ENCODE data around the gene CDH16. TPM values are rescaled to one million over a fixed set of nuclear protein-coding genes. Genes with fewer than 3 reads are reported as not detected.

The CDH16 gene
- total and polyA plus RNA-seq, 2 experiments from 2014 or later: 3.2 to 4.4 TPM

DNA sequence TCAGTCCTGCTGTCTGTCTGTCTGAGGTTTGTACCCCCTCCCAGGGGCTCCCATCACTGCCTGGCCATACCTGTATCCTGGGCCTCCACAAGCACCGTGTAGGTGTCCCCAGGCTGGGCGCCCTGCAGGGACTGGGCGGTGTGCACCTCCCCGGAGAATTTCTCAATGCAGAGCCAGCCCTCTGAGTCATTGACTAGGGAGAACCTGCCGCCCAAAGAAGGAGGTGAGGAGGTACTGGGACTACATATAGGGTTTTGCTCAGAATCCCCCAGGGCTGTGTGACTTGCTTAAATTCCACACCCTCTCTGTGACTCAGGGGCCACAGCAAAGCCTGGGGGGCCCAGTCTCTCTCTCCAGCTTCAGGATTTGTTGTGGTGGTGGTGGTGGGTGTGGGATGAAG, 7.6 kb downstream of the CDH16 start:
- Histone ChIP-seq H3K9me2 (replicated peaks; ENCODE audit: insufficient read depth) (no peaks in the 10 kb centered on the region), H3K36me3 (replicated peaks; ENCODE audit: insufficient read depth, low read depth) (no peaks in the 10 kb centered on the region), H3K4me1 (ENCODE audit: insufficient read depth) (peaks cover under 1% of the 10 kb centered on the region), H2AFZ (no peak overlapping the region), H3K27me3 (no peaks in the 10 kb centered on the region), H3K4me2 (no peak overlapping the region), H3K27ac (no peak overlapping the region), H3K9me3 (ENCODE audit: low read depth) (no peaks in the 10 kb centered on the region), H3K4me3 (no peak overlapping the region), H3K79me2 (no peaks in the 10 kb centered on the region), H4K20me1 (ENCODE audit: insufficient read depth, poor library complexity, severe bottlenecking) (no peaks in the 10 kb centered on the region)
- TF ChIP-seq EZH2phosphoT487 (IDR thresholded peaks at IDR 0.05; ENCODE audit: low read depth, severe bottlenecking, unreplicated experiment) (no peak), CTCF (IDR thresholded peaks at IDR 0.05; ENCODE audit: poor library complexity) (no peak), EZH2 (IDR thresholded peaks at IDR 0.05; ENCODE audit: borderline replicate concordance) (no peak)
- WGBS (ENCODE audit: low lambda C conversion rate, missing lambda C conversion rate): 71% methylated on average over 5 of the region's 5 CpGs
- DNase-seq (ENCODE audit: low spot score): no peak

DNA sequence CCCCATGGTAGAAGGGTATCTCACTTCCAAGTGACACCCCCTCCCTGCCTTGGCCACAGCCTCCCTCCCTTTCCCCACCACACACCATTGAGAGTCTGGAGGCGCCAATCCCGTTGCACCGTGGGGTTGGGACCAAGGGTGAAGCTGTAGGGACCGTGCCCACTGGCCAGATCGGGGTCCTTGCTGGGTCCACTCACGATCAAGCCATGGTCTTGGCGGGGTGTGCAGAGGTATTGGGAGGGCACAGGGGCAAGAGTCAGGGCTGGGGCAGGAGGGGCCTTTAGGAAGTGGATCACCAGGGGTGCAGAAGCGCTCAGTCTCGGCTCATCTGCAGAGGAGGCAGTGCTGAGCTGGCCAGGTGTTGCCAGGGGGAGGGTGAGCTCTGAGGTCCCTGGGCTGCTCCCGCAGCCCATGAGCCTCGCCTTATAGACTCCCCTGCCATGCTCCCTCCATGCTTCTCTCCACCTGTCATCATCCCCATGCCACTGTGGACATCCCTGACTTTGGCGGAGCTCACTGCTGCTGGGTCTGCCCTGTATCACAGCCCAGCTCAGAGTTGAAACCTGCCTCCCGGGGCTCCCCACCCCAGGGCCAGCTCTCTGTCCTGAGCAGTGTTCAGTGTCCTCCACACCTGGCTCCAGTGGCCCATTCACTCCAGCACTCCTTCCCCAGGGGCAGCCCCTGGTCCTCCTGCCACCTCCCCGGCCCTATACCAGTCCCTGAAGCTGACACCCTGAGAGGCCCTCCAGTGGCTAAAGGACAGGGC, 8.3 kb downstream of the CDH16 start:
- Histone ChIP-seq H3K4me2 (no peak overlapping the region), H3K9me3 (ENCODE audit: low read depth) (no peaks in the 10 kb centered on the region), H3K27ac (no peak overlapping the region), H4K20me1 (ENCODE audit: insufficient read depth, poor library complexity, severe bottlenecking) (no peaks in the 10 kb centered on the region), H3K27me3 (no peaks in the 10 kb centered on the region), H3K79me2 (no peaks in the 10 kb centered on the region), H2AFZ (no peak overlapping the region), H3K9me2 (replicated peaks; ENCODE audit: insufficient read depth) (no peaks in the 10 kb centered on the region), H3K36me3 (replicated peaks; ENCODE audit: insufficient read depth, low read depth) (no peaks in the 10 kb centered on the region), H3K4me1 (ENCODE audit: insufficient read depth) (peaks cover 8% of the 10 kb centered on the region), H3K4me3 (no peak overlapping the region)
- 88% methylated on average over 14 of the region's 14 CpGs for WGBS (ENCODE audit: low lambda C conversion rate, missing lambda C conversion rate)
- no peak for TF ChIP-seq CTCF (IDR thresholded peaks at IDR 0.05; ENCODE audit: poor library complexity)
- no peak for TF ChIP-seq EZH2phosphoT487 (IDR thresholded peaks at IDR 0.05; ENCODE audit: low read depth, severe bottlenecking, unreplicated experiment)
- TF ChIP-seq EZH2 (IDR thresholded peaks at IDR 0.05; ENCODE audit: borderline replicate concordance): no peak
- no peak for DNase-seq (ENCODE audit: low spot score)

DNA sequence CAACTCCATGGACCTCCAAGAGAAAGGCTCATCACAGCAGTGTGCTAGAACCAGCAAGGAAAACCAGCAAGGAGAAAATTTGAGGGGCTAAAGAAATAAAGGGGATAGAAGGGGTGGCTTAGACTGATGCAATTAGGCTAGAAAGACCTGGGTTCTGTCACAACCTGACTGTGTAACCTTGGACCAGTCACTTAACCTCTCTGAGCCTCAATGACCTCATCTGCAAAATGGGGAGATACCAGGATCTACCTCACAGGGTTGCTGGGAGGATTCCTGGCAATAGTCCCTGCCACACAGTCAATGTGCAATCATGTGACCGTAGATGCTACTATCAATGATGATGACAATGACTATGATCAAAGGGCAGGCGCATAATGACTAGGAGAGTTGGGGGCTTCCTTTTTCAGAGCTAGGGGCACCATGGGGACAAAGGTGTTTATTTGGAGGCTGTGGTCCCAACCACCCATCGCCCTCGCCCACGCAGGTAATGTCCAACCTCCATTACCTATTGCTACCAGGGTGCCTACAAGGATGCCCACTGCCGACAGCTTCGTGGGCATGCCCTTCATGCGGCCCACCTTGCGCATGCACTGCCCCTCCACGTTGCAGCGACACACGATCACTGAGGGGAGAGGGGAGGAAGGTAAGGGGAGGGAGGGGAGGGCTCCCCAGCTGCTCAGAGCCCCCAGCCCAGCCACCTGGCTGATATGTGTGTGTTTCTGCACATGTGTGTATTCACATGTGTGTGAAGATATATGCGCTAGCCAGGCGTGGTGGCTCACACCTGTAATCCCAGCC, 9.7 kb downstream of the CDH16 start:
- Histone ChIP-seq H3K36me3 (replicated peaks; ENCODE audit: insufficient read depth, low read depth) (no peaks in the 10 kb centered on the region), H3K4me1 (ENCODE audit: insufficient read depth) (peaks cover 22% of the 10 kb centered on the region), H3K4me2 (no peak overlapping the region), H3K9me2 (replicated peaks; ENCODE audit: insufficient read depth) (no peaks in the 10 kb centered on the region), H3K4me3 (no peak overlapping the region), H2AFZ (no peak overlapping the region), H3K27ac (no peak overlapping the region), H3K27me3 (no peaks in the 10 kb centered on the region), H3K79me2 (no peaks in the 10 kb centered on the region), H4K20me1 (ENCODE audit: insufficient read depth, poor library complexity, severe bottlenecking) (no peaks in the 10 kb centered on the region), H3K9me3 (ENCODE audit: low read depth) (no peaks in the 10 kb centered on the region)
- TF ChIP-seq EZH2 (IDR thresholded peaks at IDR 0.05; ENCODE audit: borderline replicate concordance) (no peak), EZH2phosphoT487 (IDR thresholded peaks at IDR 0.05; ENCODE audit: low read depth, severe bottlenecking, unreplicated experiment) (no peak), CTCF (IDR thresholded peaks at IDR 0.05; ENCODE audit: poor library complexity) (no peak)
- 94% methylated on average over 14 of the region's 14 CpGs for WGBS (ENCODE audit: low lambda C conversion rate, missing lambda C conversion rate)
- no peak for DNase-seq (ENCODE audit: low spot score)

Data from hepatocyte (in vitro differentiated cells).